Middle frontal gyrus (tissue), 1 donor: ENCODE data around the gene ARHGEF4.
"Not testable (repeated sequence)": the region's sequence is repeated elsewhere in the genome, so short reads cannot be mapped to it uniquely, and the experiment has no call there.

Source experiments
- DNase-seq: peaks from one replicate; pipeline ENCODE4 v3.0.0-alpha.2; 2015; ENCODE audit warnings: low spot score; ENCODE audit errors: extremely low spot score

Gene ARHGEF4

DNA sequence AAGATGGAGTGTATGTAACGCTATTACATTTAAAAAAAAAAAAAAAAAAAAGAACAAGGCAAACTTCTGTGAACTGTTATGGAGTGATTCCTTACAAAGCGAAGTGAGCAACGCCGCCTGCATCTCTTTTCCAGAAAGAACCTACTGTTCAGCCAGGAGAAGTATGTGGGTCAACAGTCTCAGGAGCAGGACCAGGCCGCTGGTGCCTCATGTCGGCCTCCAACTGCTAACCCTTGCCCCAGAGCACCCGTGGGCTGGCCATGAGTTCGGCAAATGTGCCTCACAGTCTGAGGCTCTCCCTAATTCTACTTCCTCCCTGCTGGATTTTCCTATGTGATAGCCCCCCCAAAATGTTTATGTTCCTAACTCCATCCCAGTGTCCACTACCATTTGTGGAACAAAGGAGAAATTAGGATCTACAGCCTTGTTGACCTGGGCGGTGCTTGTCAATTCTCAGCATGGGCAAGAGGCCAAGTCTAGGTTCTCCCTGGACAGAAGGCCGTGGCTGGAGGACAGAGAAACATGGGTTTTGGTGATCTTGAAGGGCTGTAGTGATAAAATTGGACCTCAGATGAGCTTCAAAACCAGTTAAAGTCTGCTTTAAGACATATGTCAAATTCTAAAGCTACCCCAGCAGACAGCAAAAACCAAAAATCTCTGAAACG, 240.6 kb downstream of the ARHGEF4 start:
- no peak for DNase-seq

GRCh38 chr2:131077966-131078365, 241.3 kb downstream of the ARHGEF4 start:
- no peak for DNase-seq

DNA sequence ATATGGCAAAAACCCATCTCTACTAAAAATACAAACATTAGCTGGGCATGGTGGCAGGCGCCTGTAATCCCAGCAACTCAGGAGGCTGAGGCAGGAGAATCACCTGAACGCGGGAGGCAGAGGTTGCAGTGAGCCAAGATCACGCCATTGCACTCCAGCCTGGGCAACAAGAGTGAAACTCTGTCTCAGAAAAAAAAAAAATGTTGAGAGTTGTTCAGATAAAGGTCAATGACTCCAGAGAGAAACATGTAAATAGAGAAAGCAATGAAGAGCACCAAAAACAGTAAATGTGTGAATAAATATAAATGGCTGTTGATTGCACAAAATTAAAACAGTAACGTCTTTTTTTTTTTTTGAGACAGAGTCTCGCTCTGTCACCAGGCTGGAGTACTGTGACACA, 243.2 kb downstream of the ARHGEF4 start:
- DNase-seq = not testable (repeated sequence)

GRCh38 chr2:131081190-131081589, 244.5 kb downstream of the ARHGEF4 start:
- no peak for DNase-seq

DNA sequence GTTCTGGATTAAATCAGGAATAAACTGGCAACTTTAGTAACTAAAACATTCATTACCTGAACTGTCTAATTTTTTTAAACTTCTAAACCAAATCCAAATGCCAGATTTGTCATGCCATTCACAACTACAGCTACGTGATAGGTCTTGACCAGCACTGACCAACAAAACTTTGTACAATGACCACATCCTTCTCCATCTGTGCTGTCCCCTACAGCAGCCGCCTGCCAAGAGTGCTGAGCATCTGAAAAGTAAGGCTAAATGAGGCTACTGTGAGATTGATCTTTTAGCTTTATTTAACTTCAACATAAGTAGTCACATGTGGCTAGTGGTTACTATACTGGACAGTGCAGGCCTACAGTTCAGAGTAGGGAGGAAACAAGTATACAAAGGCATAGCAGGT, 248.9 kb downstream of the ARHGEF4 start:
- DNase-seq = no peak

GRCh38 chr2:131092458-131093005, 255.8 kb downstream of the ARHGEF4 start:
- no peak for DNase-seq

GRCh38 chr2:131093006-131093695, 256.4 kb downstream of the ARHGEF4 start, which contains the start of gene FAM168B:
Gene FAM168B, minus strand, starts transcription at chr2:131093460. Its CDS starts 10,814 bp downstream, at chr2:131082646.
- DNase-seq = peak; percentile 87

DNA sequence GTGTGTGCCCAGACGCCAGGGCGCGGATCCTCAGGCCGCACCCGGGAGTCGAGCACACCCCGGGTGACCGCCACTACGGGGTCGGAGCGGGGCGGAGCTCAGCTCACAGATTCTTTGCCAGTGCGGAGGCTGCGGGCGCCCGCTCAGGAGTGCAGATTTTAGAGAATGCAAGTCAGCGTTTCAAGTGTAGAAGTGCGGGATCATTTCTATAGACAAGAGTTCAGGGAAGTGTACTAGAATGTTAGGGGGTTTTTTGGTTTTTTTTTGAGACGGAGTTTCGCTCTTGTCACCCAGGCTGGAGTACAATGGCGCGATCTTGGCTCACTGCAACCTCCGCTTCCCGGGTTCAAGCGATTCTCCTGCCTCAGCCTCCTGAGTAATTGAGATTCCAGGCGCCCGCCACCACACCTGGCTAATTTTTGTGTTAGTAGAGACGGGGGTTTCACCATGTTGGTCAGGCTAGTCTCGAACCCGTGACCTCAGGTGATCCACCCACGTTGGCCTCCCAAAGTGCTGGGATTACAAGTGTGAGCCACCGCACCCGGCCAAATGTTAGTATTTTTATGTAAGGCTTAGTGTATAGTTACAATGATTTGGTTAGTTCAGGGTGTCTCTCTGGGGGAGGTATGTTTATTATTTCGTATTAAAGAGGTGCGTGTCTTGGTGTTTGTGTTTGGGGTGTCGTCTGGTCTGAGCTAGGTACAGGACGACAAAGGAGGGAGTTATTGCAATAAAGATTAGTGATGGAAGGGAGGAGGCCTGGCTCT, 257.2 kb downstream of the ARHGEF4 start:
- DNase-seq = no peak

DNA sequence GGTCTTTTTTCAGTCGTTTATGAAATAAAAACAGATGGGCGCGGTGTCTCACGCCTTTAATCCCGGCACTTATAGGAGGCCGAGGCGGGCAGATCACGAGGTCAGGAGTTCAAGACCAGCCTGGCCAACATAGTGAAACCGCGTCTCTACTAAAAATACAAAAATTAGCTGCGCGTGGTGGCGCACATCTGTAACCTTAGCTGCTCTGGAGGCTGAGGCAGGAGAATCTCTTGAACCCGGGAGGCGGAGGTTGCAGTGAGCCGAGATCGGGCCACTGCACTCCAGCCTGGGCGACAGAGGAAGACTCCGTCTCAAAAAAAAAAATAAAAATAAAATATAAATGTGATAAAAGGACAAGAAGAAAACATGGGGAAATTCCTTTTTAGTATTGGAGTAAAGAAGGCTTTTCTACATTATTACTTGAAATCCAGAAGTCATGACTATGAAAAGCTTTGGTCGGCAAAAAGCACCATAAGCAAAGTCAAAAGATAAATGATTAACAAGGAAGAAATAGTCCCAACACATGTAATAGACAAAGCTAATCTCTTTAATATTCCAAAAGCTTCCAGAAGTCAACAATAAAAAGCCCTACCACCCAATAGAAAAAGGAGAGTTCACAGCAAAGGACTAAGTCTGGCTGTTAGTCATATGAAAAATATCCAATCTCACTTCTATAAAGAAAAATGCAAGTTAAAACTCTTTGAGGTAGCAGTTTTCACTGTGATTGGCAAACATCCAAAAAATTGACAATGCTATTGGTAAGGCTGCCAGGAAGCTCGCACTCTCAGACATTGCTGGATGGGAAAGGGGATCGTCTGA, 258.0 kb downstream of the ARHGEF4 start:
- no peak for DNase-seq
